Measurements from ENCODE around the gene CDC14B.
A peak's percentile ranks its signal among the peaks of the same experiment; 100 is the strongest.

Gene CDC14B

DNA sequence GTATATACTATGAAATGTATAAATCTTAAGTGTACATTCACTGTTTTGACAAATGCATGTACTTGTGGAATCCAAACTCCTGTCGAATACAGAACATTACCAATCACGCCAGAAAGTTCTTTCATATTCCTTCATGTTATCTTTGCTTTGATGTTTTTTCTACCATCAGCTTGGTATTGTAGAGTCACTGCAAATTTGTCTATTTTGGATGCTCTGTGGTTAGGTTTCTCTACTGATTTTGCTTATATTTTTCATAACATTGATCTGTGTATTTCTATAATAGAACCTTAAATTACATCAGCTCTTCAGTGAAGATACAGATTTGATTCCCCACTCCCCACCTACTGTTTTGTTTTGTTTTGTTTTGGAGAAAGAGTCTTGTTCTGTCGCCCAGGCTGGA is 138.9 kb downstream of the CDC14B start:
- DNase-seq = no peak

DNA sequence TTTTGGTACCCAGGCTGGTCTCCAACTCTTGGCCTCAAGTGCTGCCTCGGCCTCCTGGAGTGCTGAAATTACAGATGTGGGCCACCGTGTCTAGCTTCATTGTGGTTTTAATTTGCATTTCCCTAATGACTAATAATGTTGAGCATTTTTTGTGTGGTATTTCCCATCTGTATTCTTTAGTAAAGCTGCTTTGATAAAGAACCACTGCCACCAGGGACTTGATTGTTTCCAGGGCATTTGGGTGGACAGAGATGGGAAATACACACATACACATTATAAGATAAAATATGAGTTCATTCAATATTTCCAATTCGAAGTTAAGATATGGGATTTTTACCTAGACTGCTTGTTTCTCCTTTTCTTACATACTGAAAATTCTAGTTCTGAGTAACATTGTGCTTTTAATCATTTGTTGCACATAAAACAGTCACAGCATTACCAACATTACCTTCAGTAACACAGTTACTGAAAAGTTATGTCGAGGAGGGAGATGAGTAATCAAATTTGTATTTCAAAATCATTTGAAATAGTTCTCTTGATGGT is 140.7 kb downstream of the CDC14B start:
- no peak for DNase-seq

DNA sequence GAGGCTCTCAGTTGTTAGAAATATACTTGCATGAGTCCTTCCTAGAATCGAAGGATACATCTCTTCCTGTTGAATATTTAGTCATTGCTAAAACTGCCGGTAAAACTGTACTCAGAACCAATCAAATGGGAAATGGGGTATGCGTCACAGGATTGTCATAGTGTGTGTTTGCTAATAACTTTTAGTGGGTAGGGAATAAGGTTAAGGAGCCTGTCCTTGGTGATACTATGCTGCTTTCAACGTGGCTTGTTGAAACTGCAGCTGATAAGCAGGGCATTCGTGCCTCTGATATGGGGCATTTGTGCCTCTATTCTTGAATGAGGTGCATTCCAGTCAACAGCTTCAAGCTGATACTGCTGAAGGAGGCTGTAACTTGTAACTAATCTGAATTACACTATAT is 143.1 kb downstream of the CDC14B start:
- DNase-seq = no peak

DNA sequence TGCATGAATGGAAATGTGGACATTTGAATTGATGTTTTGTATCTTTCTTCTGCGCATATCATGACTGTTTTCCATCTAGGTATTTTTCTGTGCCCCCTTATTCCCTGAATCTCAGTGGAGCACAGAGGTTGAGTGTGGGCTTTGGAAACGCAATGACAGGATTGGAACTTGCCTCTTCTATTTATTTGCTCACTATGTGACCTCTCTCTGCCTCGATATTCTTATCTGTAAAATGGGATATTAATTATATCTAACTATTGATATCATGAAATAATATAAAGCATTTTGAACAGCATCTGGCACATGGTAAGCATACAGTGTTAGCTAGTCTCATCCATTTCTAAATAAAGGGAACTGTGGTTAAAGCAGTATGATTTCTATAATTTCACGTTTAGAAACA is 143.6 kb downstream of the CDC14B start:
- no peak for DNase-seq

DNA sequence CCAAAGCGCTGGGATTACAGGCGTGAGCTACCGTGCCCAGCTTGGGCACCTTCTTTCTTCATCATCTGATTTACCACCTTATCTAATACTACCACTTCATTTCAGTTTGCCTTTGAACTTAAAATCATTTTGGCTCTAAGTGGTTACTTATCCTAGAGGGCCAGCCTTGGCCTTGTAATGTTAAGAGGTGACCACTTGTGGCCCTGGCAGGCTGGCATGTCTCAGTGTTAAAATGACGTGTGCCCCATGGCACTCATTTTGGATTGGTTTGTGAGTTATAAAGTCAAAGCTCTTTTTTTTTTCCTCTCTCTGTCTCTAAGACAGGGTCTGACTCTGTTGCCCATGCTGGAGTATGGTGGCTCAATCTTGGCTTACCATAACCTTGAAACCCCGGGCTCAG is 151.9 kb downstream of the CDC14B start:
- DNase-seq = no peak

DNA sequence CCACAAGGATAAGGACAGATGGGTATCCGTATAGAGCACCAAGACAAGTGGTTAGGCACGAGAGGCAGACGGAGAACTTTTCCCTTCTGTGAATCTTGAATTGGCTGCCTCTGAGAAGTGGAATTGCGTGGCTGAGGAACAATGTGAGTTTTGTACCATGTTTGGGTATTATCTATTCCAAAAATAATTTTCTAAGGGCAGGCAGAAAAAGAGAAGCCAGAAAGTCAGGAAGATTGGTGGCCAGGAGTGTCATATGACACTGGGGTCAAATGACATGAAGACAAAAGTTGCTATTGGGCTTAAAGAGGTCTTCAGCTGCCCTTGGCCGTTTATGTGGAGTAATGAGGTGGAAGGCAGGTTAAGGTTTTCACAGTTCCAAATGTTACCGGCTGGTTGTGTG is 155.2 kb downstream of the CDC14B start:
- DNase-seq = no peak

DNA sequence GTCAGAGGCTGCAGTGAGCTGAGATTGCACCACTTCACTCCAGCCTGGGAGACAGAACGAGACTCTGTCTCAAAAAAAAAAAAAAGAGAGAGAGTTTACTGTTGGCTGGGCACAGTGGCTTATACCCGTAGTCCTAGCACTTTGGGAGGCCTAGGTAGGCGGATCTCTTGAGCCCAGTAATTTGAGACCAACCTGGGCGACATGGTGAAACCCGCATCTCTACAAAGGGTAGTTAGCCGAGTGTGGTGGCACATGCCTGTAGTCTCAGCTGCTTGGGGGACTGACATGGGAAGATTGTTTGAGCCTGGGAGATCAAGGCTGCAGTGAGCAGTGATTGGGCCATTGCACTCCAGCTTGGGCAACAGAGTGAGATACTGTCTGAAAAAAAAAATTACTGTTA is 157.1 kb downstream of the CDC14B start:
- DNase-seq = no peak

DNA sequence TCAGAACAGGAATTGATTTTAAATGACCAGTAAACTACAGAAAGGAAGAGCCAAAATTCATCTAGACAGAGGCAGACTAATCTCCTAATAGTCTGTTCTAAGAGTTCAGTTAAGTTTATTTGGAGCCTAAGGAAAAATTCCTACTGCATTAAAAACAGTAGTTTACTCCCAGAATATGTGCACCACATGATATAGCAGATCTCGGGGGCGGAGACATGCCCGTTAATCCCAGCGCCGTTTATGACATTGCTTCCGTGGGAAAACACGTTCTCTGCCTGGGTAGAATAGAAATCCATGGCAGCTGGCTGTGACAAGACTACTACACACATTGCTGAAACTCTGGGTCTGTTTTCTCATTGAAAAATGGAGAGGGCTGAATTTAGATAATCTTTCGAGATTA is 158.3 kb downstream of the CDC14B start:
- no peak for DNase-seq

DNA sequence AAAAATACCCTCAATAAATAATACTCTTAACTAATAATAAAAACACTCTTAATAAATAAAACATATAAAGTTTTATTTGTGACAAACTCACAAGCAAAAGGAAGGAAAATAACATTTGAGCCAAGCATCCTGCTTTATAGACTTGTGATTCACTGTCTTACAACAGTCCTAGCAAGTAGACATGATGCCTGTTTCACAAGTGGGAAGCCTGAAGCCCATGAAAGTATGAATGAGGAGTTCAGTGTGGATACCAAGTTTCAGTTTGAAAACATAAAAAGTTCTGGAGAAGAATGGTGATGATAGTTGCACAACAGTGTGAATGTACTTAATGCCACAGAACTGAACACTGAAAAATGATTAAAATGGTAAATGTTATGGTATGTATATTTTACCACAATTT is 158.8 kb downstream of the CDC14B start:
- DNase-seq = no peak

DNA sequence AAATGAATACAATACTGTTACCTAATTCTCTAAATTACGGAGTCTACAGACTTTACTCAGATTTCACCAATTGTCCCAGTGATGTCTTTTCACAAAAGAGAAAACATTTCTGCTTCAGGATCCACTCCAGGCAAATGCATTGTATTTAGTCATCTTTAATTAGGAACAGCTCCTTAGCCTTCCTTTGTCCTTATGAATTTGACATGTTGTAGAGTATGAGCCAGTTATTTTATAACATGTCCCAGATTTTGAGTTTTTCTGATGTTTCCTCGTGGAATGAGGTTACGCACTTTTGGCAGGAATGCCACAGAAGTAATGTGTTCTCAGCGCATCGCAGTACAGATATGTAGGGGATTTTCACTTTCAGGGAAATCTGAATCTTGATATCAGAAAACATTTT is 159.2 kb downstream of the CDC14B start:
- DNase-seq = no peak

DNA sequence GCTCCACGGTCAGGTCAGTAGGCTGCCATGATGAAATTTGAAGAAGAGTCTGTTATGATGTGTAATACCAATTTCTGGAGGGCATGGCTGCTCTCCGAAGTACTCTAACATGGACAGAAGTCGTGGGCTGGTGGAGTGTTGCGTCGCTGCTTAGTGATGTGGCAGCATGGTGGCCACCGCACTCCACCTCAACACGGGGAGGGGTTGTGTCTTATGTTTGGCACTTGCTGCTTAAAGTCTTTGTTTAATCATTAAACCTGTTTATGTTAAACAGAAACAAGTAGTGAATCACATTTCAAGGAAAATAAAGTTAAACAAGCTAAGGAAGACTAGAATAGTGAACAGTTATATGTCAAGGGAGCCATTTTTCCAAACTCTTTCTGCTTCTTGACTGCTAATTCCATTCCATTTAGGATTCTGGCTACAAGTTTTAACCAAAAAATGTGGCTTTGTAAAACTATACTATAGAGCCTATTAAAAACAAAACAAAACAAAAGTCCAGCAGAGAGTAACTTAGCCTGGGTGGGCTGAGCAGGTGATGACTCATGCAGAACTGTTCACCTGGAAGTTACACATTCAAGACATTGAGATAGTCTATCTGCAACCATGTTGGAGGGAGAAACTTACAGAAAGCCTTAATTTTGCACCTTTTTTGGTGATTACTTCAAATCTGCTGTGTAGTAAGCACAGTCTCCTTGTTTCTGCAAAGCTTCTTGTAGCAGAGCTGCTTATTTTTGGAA is 160.2 kb downstream of the CDC14B start:
- no peak for DNase-seq

DNA sequence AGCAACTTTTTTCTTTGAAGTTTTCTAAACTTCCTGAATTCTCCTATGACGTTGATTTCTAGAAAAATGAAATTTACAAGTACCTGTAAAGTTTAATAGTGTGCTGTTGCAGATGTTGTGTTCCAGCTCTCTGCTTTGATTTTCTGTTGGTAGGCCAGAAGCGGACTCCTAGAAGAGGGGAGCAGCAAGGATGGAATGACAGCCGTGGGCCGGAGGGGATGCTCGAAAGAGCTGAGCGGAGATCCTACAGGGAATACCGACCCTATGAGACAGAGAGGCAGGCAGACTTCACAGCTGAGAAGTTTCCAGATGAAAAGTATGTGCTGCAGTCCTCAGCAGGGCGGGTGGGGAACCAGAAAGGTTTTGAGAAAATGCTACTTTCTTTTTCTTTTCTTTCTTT is 161.4 kb downstream of the CDC14B start:
- DNase-seq = no peak

DNA sequence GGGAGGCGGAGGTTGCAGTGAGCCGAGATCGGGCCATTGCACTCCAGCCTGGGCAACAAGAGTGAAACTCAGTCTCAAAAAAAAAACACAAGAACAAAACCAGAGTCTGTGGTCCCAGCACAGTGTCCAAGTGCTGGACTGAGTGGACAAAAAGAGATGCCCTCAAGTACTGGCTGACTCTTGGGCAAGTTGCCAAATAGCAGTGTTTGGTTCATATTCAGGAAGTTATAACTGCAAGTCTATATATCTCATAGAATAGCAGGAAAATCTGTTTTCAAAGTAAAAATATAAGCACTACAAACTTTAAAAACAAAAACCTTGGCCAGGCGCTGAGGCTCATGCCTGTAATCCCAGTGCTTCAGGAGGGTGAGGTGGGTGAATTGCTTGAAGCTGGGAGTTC is 162.4 kb downstream of the CDC14B start:
- no peak for DNase-seq

DNA sequence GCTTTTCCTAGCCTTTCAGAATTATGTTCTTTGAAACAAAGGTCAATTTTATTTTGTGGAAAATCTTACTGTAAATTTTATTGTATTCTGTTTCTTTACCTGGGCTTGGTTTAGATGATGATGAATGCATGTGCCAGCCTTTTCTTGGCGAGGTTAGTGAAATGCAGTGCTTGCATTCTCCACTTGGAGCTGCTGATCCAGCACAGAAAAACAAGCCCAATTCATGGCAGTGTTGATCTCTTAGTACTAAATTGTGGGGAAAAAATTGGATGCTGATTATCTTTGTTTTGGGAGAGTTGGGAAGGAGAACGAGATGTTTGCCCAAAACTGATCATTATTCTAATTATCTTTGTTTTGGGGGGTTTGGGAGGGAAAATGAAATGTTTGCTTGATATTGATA is 166.0 kb downstream of the CDC14B start:
- no peak for DNase-seq

DNA sequence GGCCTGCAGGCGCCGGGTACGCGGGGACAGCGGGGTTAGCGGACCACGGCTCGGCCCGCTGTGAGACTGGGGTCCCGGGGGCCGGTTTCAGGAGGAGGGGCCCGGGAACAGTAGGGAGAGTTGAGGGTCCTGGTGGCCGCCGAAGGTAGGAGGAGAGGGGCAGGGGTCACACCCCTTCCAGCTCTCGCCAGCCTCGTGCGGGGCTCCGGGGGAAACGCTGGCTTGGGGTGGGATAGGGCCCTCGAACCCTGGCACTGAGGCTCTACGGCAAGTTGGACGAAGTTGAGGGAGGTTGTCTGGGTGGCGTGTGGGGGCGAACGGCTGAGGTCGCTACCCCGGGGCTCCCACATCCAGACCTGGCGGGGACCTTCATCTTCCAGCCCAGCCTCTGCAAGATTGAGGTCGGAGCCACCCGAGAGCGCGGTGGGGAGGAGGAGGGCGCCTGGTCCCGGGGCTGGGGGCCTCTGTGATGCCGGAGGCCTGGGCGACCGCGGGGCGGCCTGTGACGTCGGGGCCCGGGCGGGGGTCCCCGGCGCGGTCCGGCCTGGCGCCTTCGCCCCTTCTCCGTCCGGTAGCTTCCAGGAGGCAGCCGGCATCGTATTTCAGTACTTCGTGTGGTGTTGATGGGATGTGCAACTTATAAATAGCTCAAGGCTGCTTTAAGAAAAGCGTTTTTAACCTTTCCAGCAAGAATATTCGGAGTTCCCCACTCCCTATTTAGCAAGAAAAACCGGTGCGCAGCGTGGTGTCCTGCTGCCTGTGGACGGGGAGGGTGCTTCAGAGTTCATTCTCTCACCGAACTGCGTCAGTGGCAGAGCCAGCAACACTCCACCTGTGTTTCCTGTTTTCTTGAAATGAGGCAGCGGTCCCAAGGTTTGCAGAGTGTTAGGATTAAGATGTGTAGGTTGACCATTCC is 168.8 kb downstream of the CDC14B start:
- peak; percentile 65 for DNase-seq

Measured in activated CD8-positive, alpha-beta memory T cell treated with anti-CD3 and anti-CD28 coated beads, Interleukin-2, amount 50 U/mL, for 48 hours (primary cell).